Measurements from ENCODE around the gene C10orf143.

The C10orf143 gene

DNA sequence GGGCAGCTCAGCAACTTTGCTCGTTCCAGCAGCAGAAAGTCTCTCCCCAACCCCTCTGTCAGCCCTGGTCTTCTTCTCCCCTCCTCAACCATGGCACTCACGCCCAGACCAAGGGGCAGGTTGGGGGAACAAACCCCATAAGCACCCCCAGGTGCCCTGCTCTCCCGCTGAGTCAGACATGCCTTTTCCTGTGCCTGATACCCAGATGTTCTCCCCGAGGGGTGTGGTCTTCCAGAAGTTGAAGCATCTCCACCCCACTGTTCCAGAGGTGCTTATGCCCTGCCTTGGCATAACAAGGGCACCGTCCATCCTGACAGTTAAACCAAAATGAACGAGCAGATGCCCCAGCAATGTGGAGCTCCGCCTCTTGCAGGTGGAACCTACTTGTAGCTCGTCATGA lies 67.1 kb downstream of the C10orf143 start:
- DNase-seq (ENCODE audit: low read depth), result no peak
- in situ Hi-C loops (cut with HindIII; ENCODE audit: low sequenced_read_pairs), result no loop called here
- TF ChIP-seq, protein P1, sequence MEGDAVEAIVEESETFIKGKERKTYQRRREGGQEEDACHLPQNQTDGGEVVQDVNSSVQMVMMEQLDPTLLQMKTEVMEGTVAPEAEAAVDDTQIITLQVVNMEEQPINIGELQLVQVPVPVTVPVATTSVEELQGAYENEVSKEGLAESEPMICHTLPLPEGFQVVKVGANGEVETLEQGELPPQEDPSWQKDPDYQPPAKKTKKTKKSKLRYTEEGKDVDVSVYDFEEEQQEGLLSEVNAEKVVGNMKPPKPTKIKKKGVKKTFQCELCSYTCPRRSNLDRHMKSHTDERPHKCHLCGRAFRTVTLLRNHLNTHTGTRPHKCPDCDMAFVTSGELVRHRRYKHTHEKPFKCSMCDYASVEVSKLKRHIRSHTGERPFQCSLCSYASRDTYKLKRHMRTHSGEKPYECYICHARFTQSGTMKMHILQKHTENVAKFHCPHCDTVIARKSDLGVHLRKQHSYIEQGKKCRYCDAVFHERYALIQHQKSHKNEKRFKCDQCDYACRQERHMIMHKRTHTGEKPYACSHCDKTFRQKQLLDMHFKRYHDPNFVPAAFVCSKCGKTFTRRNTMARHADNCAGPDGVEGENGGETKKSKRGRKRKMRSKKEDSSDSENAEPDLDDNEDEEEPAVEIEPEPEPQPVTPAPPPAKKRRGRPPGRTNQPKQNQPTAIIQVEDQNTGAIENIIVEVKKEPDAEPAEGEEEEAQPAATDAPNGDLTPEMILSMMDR (IDR thresholded peaks at IDR 0.05; ENCODE audit: low read depth, low read length, missing control alignments), result no peak
- H3K4me3 ChIP-seq (ENCODE audit: low read depth, low read length), result no peak overlapping the region

DNA sequence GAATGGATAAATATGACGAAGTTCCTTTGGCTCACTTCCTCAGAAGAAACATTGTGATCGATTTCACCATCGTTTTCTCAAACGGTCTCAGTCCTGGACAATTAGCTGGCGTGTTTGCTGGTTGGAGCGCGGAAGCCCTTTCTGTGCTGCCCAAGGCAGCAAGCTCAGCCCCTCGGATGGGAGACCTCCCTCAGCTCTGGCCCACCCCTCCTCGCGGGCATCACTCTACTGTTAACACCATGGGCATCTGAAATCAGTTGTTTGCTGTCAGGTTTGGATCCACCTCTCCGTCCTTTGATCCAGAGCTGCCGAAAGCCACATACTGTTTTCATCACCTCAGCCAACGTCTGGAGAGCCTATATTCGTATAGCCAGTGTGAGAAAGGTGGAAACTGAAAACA lies 68.2 kb downstream of the C10orf143 start:
- DNase-seq (ENCODE audit: low read depth), result no peak
- TF ChIP-seq, protein P1 (IDR thresholded peaks at IDR 0.05; ENCODE audit: low read depth, low read length, missing control alignments), result no peak
- in situ Hi-C loops (cut with HindIII; ENCODE audit: low sequenced_read_pairs), result no loop called here
- no peak overlapping the region for H3K4me3 ChIP-seq (ENCODE audit: low read depth, low read length)

DNA sequence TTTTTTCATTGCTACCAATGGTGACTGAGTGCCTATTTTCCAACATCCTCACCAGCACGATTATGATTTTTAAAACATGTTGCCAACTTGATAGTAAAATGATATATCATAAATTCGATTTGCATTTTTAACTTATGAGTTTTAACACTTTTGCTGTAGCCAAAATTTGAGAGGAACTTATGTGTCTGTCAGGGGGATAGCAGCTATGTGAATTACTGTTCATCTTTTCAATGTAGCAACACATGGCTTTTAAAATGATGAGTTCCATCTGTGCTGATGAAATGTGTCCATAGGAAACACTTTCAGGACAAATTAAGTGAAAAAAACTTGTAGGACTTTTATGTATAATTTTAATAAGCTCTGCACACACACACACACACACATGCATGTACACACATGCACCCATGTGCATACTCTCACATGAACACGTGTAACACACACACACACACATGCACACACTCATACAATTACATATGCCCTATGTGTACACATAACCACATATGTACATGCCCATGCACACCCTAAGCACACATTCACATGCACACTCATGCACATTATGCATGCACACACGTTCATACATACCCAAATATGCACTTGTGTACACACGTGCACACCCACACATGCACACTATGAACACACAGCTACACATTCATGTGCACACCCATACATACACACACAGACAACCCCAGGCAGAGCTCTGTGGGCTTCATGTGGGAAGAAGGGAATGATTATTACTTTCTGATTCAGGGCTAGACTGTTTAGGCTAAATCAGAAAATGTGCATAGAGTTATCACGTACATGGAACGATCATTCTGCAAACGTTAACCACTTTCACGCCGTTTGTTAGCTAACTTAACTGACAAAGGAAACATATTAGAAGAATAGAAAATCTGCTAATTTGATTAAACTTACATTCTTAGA lies 68.9 kb downstream of the C10orf143 start:
- in situ Hi-C loops (cut with HindIII; ENCODE audit: low sequenced_read_pairs), result no loop called here
- no peak for DNase-seq (ENCODE audit: low read depth)
- no peak overlapping the region for H3K4me3 ChIP-seq (ENCODE audit: low read depth, low read length)
- TF ChIP-seq, protein P1 (IDR thresholded peaks at IDR 0.05; ENCODE audit: low read depth, low read length, missing control alignments), result no peak

DNA sequence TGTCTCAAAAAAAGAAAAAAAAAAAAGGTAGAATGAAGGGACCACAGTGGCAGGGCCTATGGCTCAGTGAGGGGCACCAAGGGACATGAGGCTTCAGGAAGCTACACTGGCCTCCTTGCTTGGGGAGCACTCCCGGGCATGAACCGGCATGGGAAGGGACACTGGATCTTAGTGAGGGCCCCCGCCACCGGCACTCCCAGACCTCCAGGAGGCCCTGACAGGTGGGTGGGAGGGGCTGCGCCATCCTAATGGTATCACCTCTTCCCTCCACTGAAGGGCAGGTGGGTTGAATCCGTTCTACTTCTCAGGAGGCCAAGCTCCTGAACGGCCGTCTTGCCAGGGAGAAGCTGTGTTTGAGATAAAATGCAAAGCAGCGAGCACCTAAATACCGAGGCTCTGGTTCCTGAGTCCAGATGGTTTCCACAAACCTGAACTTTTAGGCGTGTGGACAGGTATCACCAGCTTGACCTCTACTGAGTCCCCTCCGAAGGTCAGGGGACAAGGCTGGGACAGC lies 69.8 kb downstream of the C10orf143 start:
- DNase-seq (ENCODE audit: low read depth), result no peak
- H3K4me3 ChIP-seq (ENCODE audit: low read depth, low read length), result no peak overlapping the region
- in situ Hi-C loops (cut with HindIII; ENCODE audit: low sequenced_read_pairs), result no loop called here
- TF ChIP-seq, protein P1 (IDR thresholded peaks at IDR 0.05; ENCODE audit: low read depth, low read length, missing control alignments), result no peak

DNA sequence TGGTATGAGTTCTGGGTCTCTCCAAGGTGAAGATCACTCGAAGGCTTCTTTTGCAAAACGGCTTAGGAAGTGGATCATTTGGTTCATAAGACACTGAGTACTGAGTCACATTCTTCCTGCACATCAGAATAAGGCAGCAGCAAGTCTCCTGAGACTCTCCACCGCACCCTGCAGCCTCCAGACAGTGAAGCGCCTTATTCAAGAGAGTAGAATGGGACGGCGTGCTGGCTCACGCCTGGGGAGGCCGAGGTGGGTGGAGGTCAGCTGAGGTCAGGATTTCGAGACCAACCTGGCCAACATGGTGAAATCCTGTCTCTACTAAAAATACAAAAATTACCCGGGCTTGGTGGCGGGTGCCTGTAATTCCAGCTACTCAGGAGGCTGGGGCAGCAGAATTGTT lies 70.3 kb downstream of the C10orf143 start:
- TF ChIP-seq, protein P1 (IDR thresholded peaks at IDR 0.05; ENCODE audit: low read depth, low read length, missing control alignments), result no peak
- in situ Hi-C loops (cut with HindIII; ENCODE audit: low sequenced_read_pairs), result no loop called here
- H3K4me3 ChIP-seq (ENCODE audit: low read depth, low read length), result no peak overlapping the region
- no peak for DNase-seq (ENCODE audit: low read depth)

DNA sequence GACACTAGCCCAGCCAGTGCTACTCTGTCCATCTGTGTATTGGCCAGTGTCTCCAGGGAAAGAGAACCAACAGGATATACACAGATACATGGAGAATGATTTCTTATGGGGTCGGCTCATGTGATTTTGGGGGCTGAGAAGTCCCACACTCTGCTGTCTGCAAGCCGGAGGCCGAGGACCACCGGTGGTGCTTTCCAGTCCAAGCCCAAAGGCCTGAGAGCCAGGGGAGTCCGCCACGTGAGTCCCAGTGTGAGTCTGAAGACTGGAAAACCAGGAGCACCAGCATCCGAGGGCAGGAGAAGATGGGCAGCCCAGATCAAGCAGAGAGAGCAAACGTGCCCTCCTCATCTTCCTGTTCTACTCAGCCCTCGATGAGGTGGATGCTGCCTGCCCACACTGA lies 71.5 kb downstream of the C10orf143 start:
- no peak overlapping the region for H3K4me3 ChIP-seq (ENCODE audit: low read depth, low read length)
- TF ChIP-seq, protein P1 (IDR thresholded peaks at IDR 0.05; ENCODE audit: low read depth, low read length, missing control alignments), result no peak
- no peak for DNase-seq (ENCODE audit: low read depth)
- in situ Hi-C loops (cut with HindIII; ENCODE audit: low sequenced_read_pairs), result no loop called here

All from astrocyte of the cerebellum (primary cell).